HCT116 (cell line): ENCODE data around the gene NSD2.

Experiments
- CEBPB ChIP-seq: IDR thresholded peaks from 2 replicates; pipeline ENCODE4 v1.6.1; 2012; ENCODE audit warnings: low read depth
- ELF1 ChIP-seq: IDR thresholded peaks from 2 replicates; pipeline ENCODE4 v1.6.1; 2012; ENCODE audit warnings: low read depth, borderline replicate concordance
- EZH2 ChIP-seq: fragments of 200-600 bp; sonication (generic); IDR thresholded peaks from 2 replicates; pipeline ENCODE4 v1.6.1; 2017; ENCODE audit warnings: antibody characterized with exemption, mixed run types
- POLR2A ChIP-seq: IDR thresholded peaks from 2 replicates; pipeline ENCODE4 v1.7.0; 2011; ENCODE audit warnings: borderline replicate concordance; ENCODE audit not compliant: insufficient read depth, insufficient read length; ENCODE audit errors: extremely low read depth
- SRF ChIP-seq: IDR thresholded peaks from 2 replicates; pipeline ENCODE4 v1.6.1; 2012; ENCODE audit warnings: low read depth
- TCF7L2 ChIP-seq: IDR thresholded peaks from 2 replicates; pipeline ENCODE4 v1.7.0; 2011; ENCODE audit warnings: borderline replicate concordance, inconsistent platforms; ENCODE audit not compliant: insufficient read depth, insufficient read length; ENCODE audit errors: extremely low read depth
- TF ChIP-seq, protein P1 (sequence below), 3 experiments: fragments of 200-600 bp in 1 of 3; sonication (generic) in 1 of 3; IDR thresholded peaks in 2 of 3; conservative IDR thresholded peaks in 1 of 3; 2 replicates each; pipeline ENCODE4 v1.5.1; 2012 to 2017; ENCODE audit warnings: low read depth in 2 of 3, low read length in 2 of 3, antibody characterized with exemption in 1 of 3, borderline replicate concordance in 1 of 3, control low read depth in 1 of 3, mild to moderate bottlenecking in 1 of 3, mixed read lengths in 1 of 3, mixed run types in 1 of 3, moderate library complexity in 1 of 3; ENCODE audit not compliant: insufficient read depth in 1 of 3
- TF ChIP-seq, protein P2 (sequence below): IDR thresholded peaks from 2 replicates; pipeline ENCODE4 v1.6.1; 2011; ENCODE audit warnings: mild to moderate bottlenecking, low read length, moderate library complexity; ENCODE audit not compliant: insufficient replicate concordance; ENCODE audit errors: extremely low read depth

DNA sequence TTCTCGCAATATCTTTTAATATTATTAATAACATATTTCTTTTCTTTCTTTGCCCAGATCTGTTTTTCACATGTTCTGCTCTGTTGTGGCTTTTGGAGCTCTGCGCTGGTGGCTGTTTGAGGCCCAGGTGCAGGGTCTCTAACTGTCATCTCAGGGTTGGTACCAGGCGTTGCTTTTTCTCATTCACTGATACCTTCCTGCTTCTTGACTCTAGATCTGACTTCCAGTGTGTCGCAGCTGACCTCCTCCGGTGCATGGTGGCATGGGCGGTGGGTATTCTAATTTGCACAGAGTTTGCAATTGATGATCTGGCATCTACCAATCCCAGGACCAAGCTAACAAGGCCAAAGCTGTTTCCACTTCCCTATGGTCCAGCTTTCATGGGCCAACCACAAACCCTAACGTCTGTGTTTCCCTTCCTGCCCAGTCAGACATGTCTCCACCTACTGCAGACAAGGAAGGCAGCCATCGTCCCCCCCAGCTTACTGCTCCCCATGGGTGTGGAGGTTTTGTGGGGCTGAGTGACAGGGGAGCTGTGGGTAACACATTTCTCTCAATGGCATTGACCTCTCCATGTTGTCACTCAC is 40.5 kb upstream of the NSD2 start:
- TF ChIP-seq POLR2A = no peak
- TF ChIP-seq, protein P1, sequence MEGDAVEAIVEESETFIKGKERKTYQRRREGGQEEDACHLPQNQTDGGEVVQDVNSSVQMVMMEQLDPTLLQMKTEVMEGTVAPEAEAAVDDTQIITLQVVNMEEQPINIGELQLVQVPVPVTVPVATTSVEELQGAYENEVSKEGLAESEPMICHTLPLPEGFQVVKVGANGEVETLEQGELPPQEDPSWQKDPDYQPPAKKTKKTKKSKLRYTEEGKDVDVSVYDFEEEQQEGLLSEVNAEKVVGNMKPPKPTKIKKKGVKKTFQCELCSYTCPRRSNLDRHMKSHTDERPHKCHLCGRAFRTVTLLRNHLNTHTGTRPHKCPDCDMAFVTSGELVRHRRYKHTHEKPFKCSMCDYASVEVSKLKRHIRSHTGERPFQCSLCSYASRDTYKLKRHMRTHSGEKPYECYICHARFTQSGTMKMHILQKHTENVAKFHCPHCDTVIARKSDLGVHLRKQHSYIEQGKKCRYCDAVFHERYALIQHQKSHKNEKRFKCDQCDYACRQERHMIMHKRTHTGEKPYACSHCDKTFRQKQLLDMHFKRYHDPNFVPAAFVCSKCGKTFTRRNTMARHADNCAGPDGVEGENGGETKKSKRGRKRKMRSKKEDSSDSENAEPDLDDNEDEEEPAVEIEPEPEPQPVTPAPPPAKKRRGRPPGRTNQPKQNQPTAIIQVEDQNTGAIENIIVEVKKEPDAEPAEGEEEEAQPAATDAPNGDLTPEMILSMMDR (IDR thresholded peaks at IDR 0.05 in 2 of 3, conservative IDR thresholded peaks at IDR 0.05 in 1 of 3; ENCODE audit: borderline replicate concordance in 1 of 3, insufficient read depth in 1 of 3, low read depth in 2 of 3, low read length in 2 of 3) = no peak
- no peak for TF ChIP-seq CEBPB
- TF ChIP-seq ELF1 = no peak
- TF ChIP-seq TCF7L2 = no peak
- TF ChIP-seq, protein P2, sequence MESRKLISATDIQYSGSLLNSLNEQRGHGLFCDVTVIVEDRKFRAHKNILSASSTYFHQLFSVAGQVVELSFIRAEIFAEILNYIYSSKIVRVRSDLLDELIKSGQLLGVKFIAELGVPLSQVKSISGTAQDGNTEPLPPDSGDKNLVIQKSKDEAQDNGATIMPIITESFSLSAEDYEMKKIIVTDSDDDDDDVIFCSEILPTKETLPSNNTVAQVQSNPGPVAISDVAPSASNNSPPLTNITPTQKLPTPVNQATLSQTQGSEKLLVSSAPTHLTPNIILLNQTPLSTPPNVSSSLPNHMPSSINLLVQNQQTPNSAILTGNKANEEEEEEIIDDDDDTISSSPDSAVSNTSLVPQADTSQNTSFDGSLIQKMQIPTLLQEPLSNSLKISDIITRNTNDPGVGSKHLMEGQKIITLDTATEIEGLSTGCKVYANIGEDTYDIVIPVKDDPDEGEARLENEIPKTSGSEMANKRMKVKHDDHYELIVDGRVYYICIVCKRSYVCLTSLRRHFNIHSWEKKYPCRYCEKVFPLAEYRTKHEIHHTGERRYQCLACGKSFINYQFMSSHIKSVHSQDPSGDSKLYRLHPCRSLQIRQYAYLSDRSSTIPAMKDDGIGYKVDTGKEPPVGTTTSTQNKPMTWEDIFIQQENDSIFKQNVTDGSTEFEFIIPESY = no peak
- TF ChIP-seq SRF = no peak
- TF ChIP-seq EZH2 = no peak
